GM19025 (cell line): ENCODE results near the gene CDON.

Experiments
- ATAC-seq: cut with Tn5 transposase; IDR thresholded peaks from one replicate; pipeline ENCODE4 v1.9.1; 2021; ENCODE audit warnings: mild to moderate bottlenecking, low read depth, moderate library complexity; ENCODE audit not compliant: unreplicated experiment

CDON gene

DNA sequence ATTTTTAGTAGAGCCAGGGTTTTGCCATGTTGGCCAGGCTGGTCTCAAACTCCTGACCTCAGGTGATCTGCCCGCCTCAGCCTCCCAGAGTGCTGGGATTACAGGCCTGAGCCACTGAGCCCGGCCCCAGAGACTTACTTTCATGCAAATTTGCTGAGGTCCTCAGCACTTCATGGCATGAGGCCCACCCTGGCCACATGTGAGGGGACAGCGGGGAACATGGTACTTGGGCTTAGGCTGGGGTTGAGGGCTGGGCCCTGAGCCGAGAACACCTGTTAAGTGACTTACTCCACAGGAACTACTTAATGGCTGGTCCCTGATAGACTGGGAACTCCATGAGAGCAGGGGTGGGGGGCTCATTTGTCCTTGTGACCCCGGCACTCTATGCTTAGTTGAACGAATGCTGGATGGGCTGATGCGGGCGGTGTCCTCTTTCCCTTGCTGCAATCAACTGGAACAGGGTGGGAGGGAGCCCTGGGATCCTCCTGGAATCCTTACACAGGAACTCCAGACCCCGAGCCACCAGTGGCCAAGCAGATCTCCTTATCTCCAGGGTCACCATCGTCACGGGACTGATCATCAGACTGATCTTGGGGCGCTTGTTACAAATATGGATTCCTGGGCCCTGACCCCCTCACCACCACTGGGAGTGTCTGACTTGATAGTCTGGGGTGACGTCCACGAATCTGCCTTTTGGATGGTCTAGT lies 115.8 kb downstream of the CDON start:
- no peak for ATAC-seq

DNA sequence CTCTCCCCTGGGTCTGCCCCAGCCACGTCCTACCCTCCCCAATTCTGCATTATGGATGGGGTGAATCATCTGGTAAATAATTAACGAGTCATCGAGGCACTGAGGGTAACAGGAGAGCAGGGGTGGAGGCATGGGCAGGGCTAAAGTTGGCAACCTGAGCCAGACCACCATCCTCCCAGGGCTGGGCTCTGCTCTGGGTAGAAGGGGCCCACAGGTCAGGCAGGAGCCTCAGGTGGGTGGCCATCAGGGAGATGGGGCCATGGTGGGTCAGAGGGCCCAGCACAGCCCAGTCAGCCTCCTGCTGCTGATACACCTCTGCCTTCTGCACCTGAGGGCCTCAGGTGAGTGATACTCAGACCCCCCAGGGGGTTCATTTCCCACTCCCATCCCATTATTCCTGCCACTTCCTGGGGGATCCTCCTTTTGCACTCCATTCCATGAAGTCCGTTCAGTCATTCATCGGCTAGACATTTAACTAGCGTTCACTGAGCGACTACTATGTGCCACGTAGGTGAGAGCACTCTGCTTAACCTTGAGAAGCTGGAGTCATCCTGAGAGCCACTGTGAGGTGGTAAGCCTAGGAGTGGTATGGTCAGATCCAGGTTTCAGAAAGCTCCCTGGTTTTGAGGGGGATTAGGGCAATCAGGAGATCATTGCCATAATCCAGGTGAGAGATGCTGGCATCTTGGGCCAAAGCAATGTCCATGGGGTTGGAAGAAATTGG lies 116.7 kb downstream of the CDON start, which contains the start of gene VSIG10L2:
VSIG10L2 (plus strand) TSS at position 248 of the 724 bp plus-strand sequence; CDS start at position 260, 12 bp downstream.
- ATAC-seq = no peak

DNA sequence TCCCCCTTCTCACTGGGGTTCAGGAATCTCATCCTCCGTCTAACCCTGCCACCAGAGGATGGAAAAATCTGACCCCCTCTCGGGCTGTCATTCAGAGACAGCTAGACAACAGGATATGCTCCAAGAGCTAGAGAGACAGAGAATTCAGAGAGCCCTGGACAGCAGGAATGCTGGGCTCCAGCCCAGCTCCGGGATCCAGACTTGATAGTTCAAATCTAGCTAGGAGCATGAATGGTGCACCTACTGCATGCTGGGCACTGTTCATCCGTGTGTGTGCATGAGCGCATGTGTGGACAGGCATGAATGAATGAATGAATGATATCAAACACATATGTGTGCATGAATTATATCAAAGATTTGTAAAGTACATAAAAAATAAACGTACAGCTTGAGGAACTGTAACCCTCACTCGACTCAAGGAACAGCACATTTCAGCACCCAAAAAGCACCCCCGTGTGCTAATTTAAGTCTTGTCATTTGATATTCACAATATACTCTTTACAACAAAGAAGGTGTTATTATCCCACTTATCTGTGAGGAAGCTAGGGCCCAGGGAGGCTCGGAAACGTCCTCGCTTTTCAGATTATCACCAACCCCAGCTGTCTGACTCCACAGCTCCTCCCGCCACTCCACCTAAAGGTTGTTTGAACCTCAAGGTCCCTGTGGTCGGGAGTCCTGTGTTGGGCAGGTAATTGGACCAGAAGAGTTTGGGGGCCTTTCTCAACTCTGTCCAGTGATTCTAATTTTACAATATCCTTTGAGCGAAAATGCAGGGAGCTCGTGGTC lies 117.5 kb downstream of the CDON start:
- ATAC-seq = no peak

DNA sequence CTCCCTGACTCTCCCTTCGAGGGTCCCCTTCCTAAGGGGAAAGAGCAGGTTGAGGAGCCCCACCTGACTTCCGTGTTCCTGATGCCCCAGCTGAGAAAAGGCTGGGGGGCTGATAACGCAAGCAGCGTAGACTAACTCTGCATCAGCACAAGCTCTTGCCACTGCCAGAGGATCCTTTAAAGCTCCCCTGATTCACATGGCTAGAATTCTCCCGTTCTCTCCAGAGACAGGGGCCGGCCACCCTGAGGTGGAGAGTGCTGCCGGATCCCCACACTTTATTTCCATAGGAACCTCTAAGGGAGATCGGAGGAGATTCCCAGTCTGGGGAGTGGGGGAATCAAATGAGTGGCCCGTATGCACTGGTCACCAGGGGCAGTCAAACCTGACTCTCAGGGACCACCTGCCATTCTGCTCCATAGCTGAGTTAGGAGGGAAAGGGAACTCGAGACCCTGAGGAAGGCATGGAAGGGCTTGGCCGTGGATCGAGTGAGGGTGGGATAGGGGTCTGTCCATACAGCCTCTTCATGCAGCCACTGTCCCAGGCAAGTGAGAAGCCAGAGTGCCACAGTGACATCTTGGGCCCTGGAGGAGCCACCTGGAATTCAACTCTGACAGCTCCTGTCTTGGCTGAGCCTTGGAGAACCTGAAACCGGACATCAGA lies 118.2 kb downstream of the CDON start:
- no peak for ATAC-seq

DNA sequence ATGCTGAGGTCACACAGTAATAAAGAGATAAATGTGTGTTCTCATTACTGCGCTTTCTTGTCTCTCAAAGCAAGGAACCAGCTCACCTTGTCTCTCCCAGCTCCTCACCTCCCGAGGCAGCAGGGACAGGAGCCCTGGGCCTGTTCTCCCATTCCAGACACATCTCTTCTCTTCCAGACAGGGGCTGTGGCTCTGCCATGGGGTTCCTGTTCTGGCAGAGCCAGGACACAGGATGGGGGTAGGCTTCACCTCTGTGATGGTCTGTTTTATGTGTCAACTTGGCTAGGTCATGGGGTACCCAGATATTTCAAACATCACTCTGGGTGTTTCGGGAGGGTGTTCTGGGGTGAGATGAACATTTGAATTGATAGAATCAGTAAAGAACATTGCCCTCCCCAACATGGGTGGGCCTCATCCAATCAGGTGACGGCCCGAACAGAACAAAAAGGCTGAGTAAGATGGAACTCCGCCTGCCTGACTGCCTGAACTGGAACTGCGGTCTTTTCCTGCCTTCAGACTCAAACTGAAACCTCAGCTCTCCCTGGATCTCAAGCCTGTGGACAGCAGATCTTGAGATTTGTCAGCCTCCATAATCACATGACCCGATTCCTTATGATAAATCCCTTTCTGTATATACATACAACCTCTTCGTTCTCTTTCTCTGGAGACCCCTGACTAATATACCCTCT lies 118.9 kb downstream of the CDON start:
- no peak for ATAC-seq

DNA sequence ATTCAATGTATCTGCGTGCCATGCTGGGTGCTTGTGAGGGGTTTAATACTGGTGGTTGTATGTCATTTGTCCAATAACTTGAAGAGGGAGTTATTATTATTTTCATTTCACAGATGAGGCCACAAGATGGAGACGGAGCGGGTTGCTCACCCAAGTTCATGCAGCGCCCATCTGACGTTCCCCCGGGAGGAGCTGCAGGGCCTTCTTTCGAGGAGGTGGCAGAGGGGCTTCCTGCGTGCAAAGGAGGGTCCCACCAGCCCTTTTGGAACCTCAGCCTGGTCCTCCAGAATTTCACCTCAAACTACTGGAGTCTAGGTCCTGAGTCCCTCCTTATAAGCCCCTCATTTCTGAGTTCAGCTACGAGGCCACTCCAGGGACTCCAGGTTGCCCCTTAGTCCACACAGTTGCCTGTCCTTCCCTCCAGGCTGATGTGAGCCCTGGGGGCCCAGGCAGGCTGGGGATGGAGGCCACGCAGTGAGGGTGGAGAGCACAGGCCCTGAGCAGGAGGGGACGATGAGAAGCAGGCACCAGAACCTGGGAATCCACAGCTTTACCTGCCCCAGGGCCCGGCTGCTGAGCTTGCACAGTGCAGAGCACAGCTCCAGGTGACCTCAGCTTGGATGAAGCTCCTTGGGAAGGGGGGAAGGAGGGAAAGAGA lies 119.8 kb downstream of the CDON start:
- ATAC-seq = no peak

DNA sequence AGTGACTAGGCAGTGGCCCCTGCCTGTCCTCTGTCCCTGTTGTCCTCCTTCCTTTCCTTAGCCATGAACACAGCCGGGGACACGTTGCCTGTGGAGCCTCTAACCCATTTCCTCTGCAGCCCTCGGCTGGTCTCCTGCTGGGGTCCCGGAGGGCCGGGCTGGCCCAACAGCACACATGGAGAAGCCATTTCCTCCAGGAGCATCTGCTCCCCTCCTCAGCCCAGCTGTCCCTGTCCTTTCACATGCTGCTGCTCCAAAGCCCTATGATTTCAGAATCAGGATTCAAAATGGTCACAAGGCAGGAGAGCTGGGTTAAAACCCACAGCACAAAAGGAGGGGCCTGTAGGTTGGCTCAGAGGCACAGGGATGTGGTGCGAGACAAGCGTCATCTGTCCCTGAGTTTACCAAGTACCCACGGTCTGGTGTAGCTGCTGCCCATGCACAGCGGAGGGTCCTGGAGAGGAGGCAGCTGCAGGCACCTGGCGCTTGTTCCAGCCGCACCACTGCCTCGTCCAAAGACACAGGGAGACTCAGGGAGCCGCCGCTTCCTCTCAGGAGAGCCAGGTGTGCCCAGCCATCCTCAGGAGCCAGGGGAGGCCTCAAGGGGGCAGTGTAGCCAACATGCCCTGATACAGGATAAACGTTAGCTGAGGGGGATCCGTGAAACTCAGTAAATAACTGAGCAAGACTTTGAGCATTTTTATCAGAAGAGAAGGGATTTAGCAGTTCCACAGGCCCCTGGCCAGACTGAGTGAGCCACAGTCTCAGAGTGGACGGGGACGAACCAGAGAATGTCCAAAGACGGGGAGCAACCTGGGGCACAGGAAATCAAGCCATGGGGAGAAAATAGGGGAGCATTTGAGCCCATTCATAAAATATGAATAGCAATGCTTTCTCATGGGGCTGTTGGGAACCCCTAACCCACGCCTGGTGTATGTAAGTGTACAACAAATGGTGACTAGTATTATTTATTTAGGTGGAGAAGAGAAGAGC lies 120.8 kb downstream of the CDON start:
- no peak for ATAC-seq

DNA sequence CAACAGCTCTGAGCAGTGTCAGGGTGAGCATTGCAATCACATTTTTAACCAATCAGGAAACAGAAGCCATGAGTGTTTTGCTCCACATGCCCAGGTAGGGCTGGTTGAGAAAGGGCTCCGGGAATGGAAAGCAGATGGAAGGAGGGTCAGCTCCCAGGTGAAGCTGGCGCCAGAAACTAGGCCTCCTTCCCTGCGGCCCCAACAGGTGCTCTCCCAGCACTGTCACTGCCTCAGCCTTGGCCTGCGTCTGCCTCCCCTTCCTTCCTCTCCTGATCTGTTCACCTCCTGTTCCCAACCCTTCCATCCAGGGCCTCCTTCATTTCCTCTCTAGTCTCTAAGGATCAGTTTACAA lies 121.4 kb downstream of the CDON start:
- ATAC-seq = no peak

DNA sequence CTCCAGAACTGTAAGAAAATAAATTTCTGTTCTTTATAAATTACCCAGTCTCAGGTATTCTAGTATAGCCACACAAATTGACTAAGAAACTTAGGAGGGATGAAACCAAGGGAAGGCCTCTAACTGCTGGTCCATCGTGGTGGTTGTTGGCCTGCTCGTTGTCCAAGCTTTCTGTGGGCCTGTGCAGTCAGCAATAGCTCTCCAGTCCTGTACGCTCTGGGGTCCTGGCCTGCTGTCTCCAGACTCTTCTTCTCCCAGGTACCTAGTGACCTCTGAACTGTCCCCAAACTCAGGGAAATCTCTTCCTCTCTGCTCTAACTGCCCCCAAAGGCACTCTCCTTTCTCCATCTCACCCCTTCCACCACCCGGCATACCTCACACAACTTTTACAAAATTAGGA lies 122.5 kb downstream of the CDON start:
- ATAC-seq = no peak

DNA sequence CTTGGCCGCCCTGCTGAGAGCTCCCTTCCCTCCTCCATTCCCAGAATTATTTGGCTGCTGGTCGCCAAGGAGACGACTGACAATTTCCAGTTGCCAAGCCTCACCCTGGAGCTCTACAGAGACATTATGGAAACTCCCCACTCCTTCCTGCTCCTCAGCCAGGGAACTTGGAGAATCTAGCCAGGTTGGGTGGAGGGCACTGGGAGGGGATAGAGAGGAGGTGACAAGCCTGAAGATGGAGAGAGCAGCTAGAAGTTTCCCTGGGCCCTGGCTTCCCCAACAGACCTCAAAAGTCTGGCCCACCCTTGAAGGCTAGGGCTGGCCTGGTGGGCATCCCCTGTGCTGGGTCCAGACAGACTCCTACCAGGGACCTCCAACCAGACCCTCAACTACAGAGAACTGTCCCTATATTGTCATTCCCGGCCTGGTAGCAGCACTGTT lies 123.6 kb downstream of the CDON start:
- ATAC-seq = no peak

DNA sequence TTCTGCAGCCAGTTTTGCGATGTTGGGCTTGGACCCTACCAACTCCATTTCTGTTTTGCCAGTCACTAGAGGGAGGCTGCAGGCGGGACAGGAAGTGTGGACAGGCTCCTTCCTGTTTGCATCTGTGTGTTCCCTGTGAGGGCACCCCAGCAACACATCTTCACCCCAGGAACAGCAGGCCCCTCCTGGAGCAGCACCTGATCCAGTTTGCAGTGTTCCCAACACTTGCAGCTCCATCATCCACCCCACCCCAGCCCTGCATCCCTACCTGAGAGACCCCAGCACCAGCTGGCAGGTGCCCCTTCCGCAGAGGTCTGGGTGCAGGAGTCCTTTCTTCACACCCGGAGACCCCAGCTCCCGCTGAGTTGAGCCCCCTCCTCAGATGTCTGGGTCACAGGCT lies 124.2 kb downstream of the CDON start:
- no peak for ATAC-seq

DNA sequence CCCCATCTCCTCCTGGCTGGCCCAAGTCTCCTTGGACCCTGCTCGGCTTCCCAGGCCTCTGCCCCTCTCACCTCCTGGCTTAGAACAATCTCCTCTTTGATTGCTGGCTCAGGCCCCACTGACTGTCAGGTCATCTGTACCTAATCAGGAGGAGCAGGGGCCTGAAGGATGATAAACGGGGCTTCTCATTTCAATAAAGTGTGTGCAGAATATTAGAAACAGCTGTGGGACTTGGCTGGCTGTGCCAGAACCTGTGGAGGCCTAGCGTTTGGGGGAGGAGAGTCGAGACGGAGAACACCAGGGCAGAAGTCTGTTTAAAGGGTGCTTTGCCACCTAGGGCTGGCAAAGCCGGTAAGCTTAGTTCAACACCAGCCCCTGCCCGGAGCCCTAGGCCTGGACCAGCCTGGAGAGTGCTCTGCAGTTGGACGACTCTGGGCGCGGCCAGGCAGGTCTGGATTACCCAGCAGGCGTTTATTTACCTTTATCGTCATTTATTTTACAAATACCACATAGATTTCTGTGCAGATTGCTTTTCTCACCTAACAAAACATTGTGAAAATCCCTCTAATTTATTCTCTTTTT lies 127.0 kb downstream of the CDON start:
- ATAC-seq = no peak

DNA sequence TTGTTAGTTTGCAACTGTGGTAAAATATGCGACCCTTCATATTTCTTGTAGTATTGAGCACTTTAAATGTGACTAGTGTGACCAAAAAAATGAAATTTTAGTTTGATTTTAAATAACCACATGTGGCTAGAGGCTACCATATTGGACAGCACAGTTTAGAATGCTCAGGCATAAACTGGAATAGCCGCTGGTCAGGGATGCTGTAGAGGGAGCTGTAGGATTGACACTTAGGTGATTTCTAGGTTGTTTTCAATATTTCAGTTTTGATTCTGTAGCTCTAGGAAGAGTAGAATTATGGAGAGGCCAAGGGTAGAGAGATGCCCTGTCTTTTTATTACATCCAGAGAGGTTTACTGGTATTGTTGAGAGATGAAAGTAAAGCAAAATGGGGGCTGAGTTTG lies 127.6 kb downstream of the CDON start:
- no peak for ATAC-seq

DNA sequence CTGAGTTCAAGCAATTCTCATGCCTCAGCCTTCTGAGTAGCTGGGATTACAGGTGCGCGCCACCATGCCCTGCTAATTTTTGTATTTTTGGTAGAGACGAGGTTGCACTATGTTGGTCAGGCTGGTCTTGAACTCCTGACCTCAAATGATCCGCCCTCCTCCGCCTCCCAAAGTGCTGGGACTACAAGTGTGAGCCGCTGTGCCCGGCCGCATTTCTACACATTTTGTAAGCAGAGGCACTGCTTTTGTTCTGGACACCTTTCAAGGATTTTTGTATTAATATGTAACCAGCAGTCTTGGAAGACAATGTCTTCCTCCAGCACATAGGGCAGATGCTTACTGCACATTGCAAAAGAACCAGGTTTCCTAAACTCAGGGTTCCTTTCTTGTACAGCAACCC lies 128.2 kb downstream of the CDON start:
- ATAC-seq = no peak

DNA sequence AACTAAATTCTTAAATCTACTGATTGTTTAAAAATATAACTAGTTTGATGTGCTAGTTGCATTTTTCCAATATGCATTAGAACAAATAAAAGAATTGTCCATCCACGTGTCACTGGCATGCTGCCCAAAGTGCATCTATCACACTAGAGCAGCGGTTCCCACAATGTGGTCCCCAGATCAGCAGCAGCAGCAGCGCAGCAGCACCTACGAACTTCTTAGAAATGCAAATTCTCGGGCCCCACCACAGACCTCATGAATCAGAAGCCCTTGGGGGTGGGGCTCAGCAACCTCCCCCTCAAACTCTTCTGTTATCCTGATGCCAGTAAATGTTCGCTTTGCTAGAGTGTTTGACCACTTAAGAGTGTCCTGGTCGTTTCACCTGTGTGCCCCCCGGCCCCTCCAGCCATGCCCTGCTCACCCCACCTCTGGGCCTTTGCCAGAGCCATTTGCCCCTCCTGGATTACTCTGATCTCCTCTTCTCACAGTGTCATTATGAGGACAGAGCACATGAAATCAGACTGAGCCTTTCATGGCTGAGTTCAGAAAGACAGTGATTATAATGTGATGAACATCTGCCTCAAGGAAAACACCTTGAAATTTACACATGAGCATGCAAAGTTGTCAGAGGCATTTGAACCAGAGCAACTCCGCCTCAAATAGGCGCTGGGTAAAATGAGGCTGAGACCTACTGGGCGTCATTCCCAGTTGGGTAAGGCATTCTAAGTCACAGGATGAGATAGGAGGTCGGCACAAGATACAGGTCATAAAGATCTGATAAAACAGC lies 129.4 kb downstream of the CDON start:
- no peak for ATAC-seq

DNA sequence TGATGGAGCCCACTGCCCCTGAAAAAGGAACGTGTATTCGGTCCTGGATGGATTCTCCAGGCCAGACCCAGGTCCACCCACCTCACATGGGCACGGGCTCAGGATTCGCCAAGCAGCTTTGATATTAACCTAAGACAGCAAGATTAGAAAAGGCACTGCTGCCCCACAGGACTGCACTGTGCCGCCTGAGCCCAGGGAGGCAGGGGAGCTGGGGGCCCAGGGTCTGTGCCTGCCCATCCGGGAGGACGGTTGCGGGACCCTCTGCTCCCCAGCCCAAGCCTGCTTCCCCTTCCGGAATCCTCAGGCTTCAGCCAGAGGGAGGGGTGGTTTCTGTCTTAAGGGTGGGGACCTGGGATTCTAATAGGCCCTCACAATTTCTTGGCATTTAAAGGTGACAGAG lies 130.4 kb downstream of the CDON start:
- ATAC-seq = no peak

DNA sequence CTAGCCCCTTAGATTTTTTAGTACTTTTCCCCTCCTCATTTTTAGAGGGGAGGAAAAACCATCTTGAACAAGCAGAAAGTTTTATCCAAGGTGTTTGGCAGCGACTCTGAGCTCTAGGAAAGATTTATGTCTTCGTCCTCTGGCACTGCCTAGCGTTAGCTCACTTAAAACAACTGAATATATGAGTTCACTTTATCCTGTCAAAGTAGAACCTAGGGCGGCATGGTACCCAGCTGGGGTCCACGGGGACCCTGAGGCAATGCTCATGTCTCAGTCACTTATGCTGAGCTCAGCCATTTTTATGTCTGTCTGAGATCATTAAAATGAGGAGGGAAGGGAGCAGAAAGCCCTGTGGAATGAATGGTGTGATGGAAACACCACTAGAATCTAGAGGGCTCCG lies 131.0 kb downstream of the CDON start:
- ATAC-seq = no peak

DNA sequence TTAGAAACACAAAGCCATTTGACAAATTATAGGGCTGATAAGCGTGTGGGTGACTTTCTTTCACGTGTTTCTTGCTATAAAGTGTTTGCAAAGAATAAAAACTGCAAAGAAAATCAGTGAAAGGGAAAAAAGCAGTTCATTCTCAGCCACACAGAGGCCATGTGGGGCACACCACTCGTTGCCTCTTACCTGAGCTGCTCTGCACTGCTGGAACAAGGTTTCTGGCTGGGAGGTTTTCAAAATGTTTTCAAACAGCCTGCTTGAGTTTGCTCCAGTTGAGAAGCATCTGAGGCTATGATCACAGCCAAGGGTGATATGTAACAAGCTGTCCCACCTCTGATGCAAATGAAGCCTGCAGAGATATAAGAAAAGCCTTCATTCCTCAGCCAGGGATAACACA lies 131.6 kb downstream of the CDON start:
- no peak for ATAC-seq
